GM20000 (cell line): ENCODE results near the gene GMPPA.

ENCODE experiments used
- DNase-seq: peaks from one replicate; pipeline ENCODE4 v3.0.0; 2012; ENCODE audit warnings: low spot score
- CTCF ChIP-seq: IDR thresholded peaks from 2 replicates; pipeline ENCODE4 v1.5.1; 2012; ENCODE audit warnings: mild to moderate bottlenecking, control low read depth; ENCODE audit errors: extremely low read depth, missing control alignments

The GMPPA gene

GRCh38 chr2:219488844-219489194, 9.9 kb upstream of the GMPPA start:
- no peak for TF ChIP-seq CTCF
- no peak for DNase-seq

- DNase-seq = no peak
- TF ChIP-seq CTCF = no peak
These were observed 9.4 kb upstream of the GMPPA start for GRCh38 chr2:219489315-219489714.

GRCh38 chr2:219490186-219490585, 8.5 kb upstream of the GMPPA start:
- no peak for DNase-seq
- TF ChIP-seq CTCF = no peak

- DNase-seq = no peak
- TF ChIP-seq CTCF = no peak
These were observed 8.0 kb upstream of the GMPPA start for GRCh38 chr2:219490600-219491130.

GRCh38 chr2:219491278-219491963, 7.3 kb upstream of the GMPPA start:
- TF ChIP-seq CTCF = no peak
- DNase-seq = no peak

- DNase-seq = no peak
- TF ChIP-seq CTCF = no peak
These were observed 6.1 kb upstream of the GMPPA start for GRCh38 chr2:219492575-219492974.

- TF ChIP-seq CTCF = no peak
- DNase-seq = no peak
These were observed 5.6 kb upstream of the GMPPA start for GRCh38 chr2:219493086-219493485.
